ENCODE measurements around the gene LOXHD1.

DNA sequence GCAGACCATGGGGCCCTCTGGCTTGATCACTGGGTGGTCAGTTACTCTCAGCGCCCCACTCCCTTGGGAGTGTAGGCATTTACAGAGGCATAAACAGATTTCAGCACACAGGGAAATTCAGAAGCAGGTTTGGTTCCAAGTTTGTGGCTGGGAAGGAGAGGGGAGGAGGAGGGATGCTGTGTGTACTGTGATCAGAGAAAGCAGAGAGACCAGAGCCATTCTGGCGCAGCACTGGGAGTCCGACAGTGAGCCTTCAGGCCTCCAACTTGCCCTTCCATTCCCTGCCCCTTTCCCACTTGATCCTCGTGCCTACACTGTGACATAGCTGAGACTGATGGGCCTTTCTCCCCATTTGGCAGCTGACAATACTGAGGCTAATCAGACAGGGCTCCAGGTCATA lies 47.8 kb upstream of the LOXHD1 start:
- TF ChIP-seq ZNF384 (IDR thresholded peaks at IDR 0.05) (no peak), HDGF (IDR thresholded peaks at IDR 0.05; ENCODE audit: borderline replicate concordance) (no peak), L3MBTL2 (conservative IDR thresholded peaks at IDR 0.05) (no peak), FOXM1 (IDR thresholded peaks at IDR 0.05; ENCODE audit: borderline replicate concordance) (no peak), SP1 (IDR thresholded peaks at IDR 0.05) (no peak), ELF4 (IDR thresholded peaks at IDR 0.05) (no peak), NFRKB (IDR thresholded peaks at IDR 0.05) (no peak), BHLHE40 (IDR thresholded peaks at IDR 0.05; ENCODE audit: borderline replicate concordance) (no peak), SUZ12 (IDR thresholded peaks at IDR 0.05) (no peak)
- TF ChIP-seq, protein P1, sequence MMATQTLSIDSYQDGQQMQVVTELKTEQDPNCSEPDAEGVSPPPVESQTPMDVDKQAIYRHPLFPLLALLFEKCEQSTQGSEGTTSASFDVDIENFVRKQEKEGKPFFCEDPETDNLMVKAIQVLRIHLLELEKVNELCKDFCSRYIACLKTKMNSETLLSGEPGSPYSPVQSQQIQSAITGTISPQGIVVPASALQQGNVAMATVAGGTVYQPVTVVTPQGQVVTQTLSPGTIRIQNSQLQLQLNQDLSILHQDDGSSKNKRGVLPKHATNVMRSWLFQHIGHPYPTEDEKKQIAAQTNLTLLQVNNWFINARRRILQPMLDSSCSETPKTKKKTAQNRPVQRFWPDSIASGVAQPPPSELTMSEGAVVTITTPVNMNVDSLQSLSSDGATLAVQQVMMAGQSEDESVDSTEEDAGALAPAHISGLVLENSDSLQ (IDR thresholded peaks at IDR 0.05), result no peak

Data from HEK293T (cell line).